Astrocyte (in vitro differentiated cells and primary cell): Measurements from ENCODE around the gene EIF2S3.

Source experiments
- CTCF ChIP-seq: IDR thresholded peaks from 2 replicates; pipeline ENCODE4 v1.5.1; 2011; ENCODE audit warnings: low read depth, mild to moderate bottlenecking, inconsistent platforms, low read length, moderate library complexity; ENCODE audit not compliant: insufficient read depth
- EZH2 ChIP-seq: IDR thresholded peaks from 2 replicates; pipeline ENCODE4 v1.6.1; 2012; ENCODE audit warnings: mild to moderate bottlenecking, low read length, inconsistent platforms; ENCODE audit not compliant: insufficient read depth

- TF ChIP-seq CTCF (no peak), EZH2 (no peak)
Observed at GRCh38 chrX:24080704-24081103, 25.9 kb downstream of the EIF2S3 start.
